ENCODE measurements around the gene LIMCH1.

DNA sequence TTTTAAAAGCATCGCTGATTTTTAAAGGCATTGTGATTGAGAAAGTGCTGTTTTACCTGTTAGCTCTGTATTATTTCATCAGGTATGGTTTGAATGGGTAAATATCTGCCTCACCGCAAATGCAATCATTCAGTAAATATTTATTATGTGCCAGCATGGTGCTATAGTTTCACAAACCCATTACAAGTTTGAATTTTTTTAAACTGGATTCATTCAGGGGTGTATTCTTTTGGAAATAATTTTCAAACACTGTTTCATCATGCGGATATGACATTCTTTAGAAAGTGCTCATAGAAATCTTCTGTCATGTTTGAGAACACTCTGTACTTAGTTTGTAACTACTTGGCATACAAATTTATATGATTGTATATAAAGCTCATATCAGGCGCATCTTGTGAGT lies 37.2 kb downstream of the LIMCH1 start:
- TF ChIP-seq CTCF (IDR thresholded peaks at IDR 0.05; ENCODE audit: insufficient read depth, low read depth, low read length) = no peak
- no peak for TF ChIP-seq EZH2 (IDR thresholded peaks at IDR 0.05; ENCODE audit: insufficient read depth, low read length)
